Cardiac septum (tissue), 1 donor: ENCODE results near the gene METRNL. TPM values are rescaled to one million over a fixed set of nuclear protein-coding genes. Genes with fewer than 3 reads are reported as not detected.
"Not testable (repeated sequence)": the region's sequence is repeated elsewhere in the genome, so short reads cannot be mapped to it uniquely, and the experiment has no call there.

ENCODE experiments used
- DNase-seq: peaks from one replicate; pipeline ENCODE4 v3.0.0-alpha.2; 2020; ENCODE audit warnings: low spot score
- intact Hi-C: fragments of 100-400 bp; cut with DNase I; formaldehyde crosslinking; loops from one replicate; pipeline ENCODE4 v1.14.0; 2022
- total RNA-seq: library from RNA; stranded (reverse); fragmentation: NEBNext Ultra II Directional; extraction: Animal tissue kit (Norgen Biotek cat#: 25700); gene quantifications from one replicate; pipeline ENCODE4 v1.2.1, GENCODE V29; 2021
- donor health status: DM: no; HTN: no; CAD: no.

Gene METRNL
- total RNA-seq, 1 donor from 2014 or later: 104 TPM

- intact Hi-C loops: no loop called here
- DNase-seq: no peak
Measured at GRCh38 chr17:83050651-83051395, 28.6 kb upstream of the METRNL start.

- intact Hi-C loops: loop anchor here (2.0 kb wide), 1 partner anchor 27 kb away; the partner anchor contains the start of gene METRNL
- peak; percentile 98 for DNase-seq
Measured at GRCh38 chr17:83051396-83052240, 27.8 kb upstream of the METRNL start.

GRCh38 chr17:83052241-83052564 lies 27.2 kb upstream of the METRNL start:
- no peak for DNase-seq
- intact Hi-C loops: loop anchor here (2.0 kb wide), 1 partner anchor 27 kb away; the partner anchor contains the start of gene METRNL

GRCh38 chr17:83053021-83053681 lies 26.3 kb upstream of the METRNL start:
- peak; percentile 64 for DNase-seq
- intact Hi-C loops: loop anchor here (2.0 kb wide), 1 partner anchor 26 kb away; the partner anchor contains the start of gene METRNL

GRCh38 chr17:83053739-83054451 lies 25.5 kb upstream of the METRNL start:
- intact Hi-C loops: loop anchor here (2.0 kb wide), 1 partner anchor 25 kb away; the partner anchor contains the start of gene METRNL
- DNase-seq: peak; percentile 86

GRCh38 chr17:83054518-83055125 lies 24.8 kb upstream of the METRNL start:
- peak; percentile 67 for DNase-seq

GRCh38 chr17:83055176-83055575 lies 24.2 kb upstream of the METRNL start:
- intact Hi-C loops, DNase-seq: not testable (repeated sequence)

More at GRCh38 chr17:83054518-83055125, 24.8 kb upstream of the METRNL start:
- intact Hi-C loops: no loop called here

- intact Hi-C loops: no loop called here
- peak; percentile 73 for DNase-seq
Measured at GRCh38 chr17:83055911-83056582, 23.4 kb upstream of the METRNL start.

GRCh38 chr17:83056583-83057396 lies 22.6 kb upstream of the METRNL start:
- intact Hi-C loops: no loop called here
- DNase-seq: peak; percentile 74

- DNase-seq: no peak
- intact Hi-C loops: no loop called here
Measured at GRCh38 chr17:83057397-83057761, 22.0 kb upstream of the METRNL start.

- no peak for DNase-seq
- intact Hi-C loops: no loop called here
Measured at GRCh38 chr17:83057793-83058265, 21.6 kb upstream of the METRNL start.

- peak; percentile 86 for DNase-seq
Measured at GRCh38 chr17:83058266-83058798, 21.1 kb upstream of the METRNL start.

GRCh38 chr17:83061586-83061985 lies 17.8 kb upstream of the METRNL start:
- intact Hi-C loops: no loop called here
- peak; percentile 36 for DNase-seq

More at GRCh38 chr17:83058266-83058798, 21.1 kb upstream of the METRNL start:
- intact Hi-C loops: no loop called here

- intact Hi-C loops: no loop called here
Measured at GRCh38 chr17:83062011-83062817, 17.2 kb upstream of the METRNL start.

GRCh38 chr17:83062818-83063671 lies 16.4 kb upstream of the METRNL start:
- DNase-seq: peak; percentile 57
- intact Hi-C loops: no loop called here

More at GRCh38 chr17:83062011-83062817, 17.2 kb upstream of the METRNL start:
- DNase-seq: peak; percentile 74
